Central memory CD8-positive, alpha-beta T cell (primary cell): Measurements from ENCODE around the gene STK24.
"Not testable (repeated sequence)": the region's sequence is repeated elsewhere in the genome, so short reads cannot be mapped to it uniquely, and the experiment has no call there.

Source experiments
- ATAC-seq: fragments of 150-1000 bp; cut with Tn5 transposase; replicated peaks from 2 replicates; pipeline ENCODE4 v1.10.0; 2022; ENCODE audit warnings: mild to moderate bottlenecking, moderate FRiP score, moderate number of reproducible peaks; ENCODE audit not compliant: poor library complexity, severe bottlenecking; ENCODE audit errors: extremely low read depth
- DNase-seq, 2 donors: peaks; one replicate each; pipeline ENCODE4 v3.0.0; 2021; ENCODE audit warnings: low spot score in 2 of 2
- H3K27ac Mint-ChIP-seq: one replicate; pipeline ENCODE4 v1.8.0; 2022; ENCODE audit warnings: low read depth, mild to moderate bottlenecking, moderate library complexity, mixed read lengths
- H3K27me3 Mint-ChIP-seq: one replicate; pipeline ENCODE4 v1.8.0; 2022; ENCODE audit warnings: mixed read lengths
- H3K36me3 Mint-ChIP-seq: one replicate; pipeline ENCODE4 v1.8.0; 2022; ENCODE audit warnings: mild to moderate bottlenecking, moderate library complexity, mixed read lengths; ENCODE audit not compliant: insufficient read depth
- H3K4me1 Mint-ChIP-seq: one replicate; pipeline ENCODE4 v1.8.0; 2022; ENCODE audit warnings: mixed read lengths
- H3K4me3 Mint-ChIP-seq: one replicate; pipeline ENCODE4 v1.8.0; 2022; ENCODE audit warnings: mild to moderate bottlenecking, moderate library complexity, mixed read lengths
- H3K9me3 Mint-ChIP-seq: one replicate; pipeline ENCODE4 v1.8.0; 2022; ENCODE audit warnings: mixed read lengths

Gene STK24

GRCh38 chr13:98577836-98578285 lies 954 bp upstream of the STK24 start:
- Mint-ChIP-seq H3K36me3 (peaks cover 5% of the 10 kb centered on the region), H3K4me1 (peaks cover 29% of the 10 kb centered on the region), H3K4me3 (peak overlapping the region; percentile 67), H3K27ac (peak overlapping the region; percentile 73), H3K27me3 (no peaks in the 10 kb centered on the region), H3K9me3 (no peaks in the 10 kb centered on the region)
- DNase-seq (no peak), ATAC-seq (no peak)

GRCh38 chr13:98576200-98576945 lies 534 bp downstream of the STK24 start:
- Mint-ChIP-seq H3K27ac (peak overlapping the region; percentile 89), H3K4me1 (peaks cover 44% of the 10 kb centered on the region), H3K9me3 (no peaks in the 10 kb centered on the region), H3K4me3 (peak overlapping the region; percentile 85), H3K27me3 (no peaks in the 10 kb centered on the region), H3K36me3 (peaks cover 9% of the 10 kb centered on the region)
- ATAC-seq (peak; percentile 31), DNase-seq (no peak)

- H3K4me3 Mint-ChIP-seq: peak overlapping the region; percentile 85
Measured at GRCh38 chr13:98575904-98576199, 1.1 kb downstream of the STK24 start.

GRCh38 chr13:98575009-98575903 lies 1.7 kb downstream of the STK24 start:
- Mint-ChIP-seq H3K27ac (peak overlapping the region; percentile 89), H3K36me3 (peaks cover 11% of the 10 kb centered on the region), H3K4me3 (peak overlapping the region; percentile 85), H3K9me3 (no peaks in the 10 kb centered on the region), H3K4me1 (peaks cover 51% of the 10 kb centered on the region), H3K27me3 (no peaks in the 10 kb centered on the region)
- DNase-seq: no peak
- ATAC-seq: no peak

More at GRCh38 chr13:98575904-98576199, 1.1 kb downstream of the STK24 start:
- Mint-ChIP-seq H3K36me3 (peaks cover 11% of the 10 kb centered on the region), H3K9me3 (no peaks in the 10 kb centered on the region), H3K27me3 (no peaks in the 10 kb centered on the region), H3K4me1 (peaks cover 49% of the 10 kb centered on the region), H3K27ac (peak overlapping the region; percentile 89)
- DNase-seq (no peak), ATAC-seq (no peak)

- Mint-ChIP-seq H3K36me3 (peaks cover 11% of the 10 kb centered on the region), H3K9me3 (no peaks in the 10 kb centered on the region), H3K27ac (peak overlapping the region; percentile 94), H3K27me3 (no peaks in the 10 kb centered on the region), H3K4me1 (peaks cover 74% of the 10 kb centered on the region), H3K4me3 (peak overlapping the region; percentile 86)
- ATAC-seq (no peak), DNase-seq (no peak)
Measured at GRCh38 chr13:98571955-98572662, 4.8 kb downstream of the STK24 start.

GRCh38 chr13:98570929-98571372 lies 6.0 kb downstream of the STK24 start:
- H3K4me1 Mint-ChIP-seq: peaks cover 84% of the 10 kb centered on the region
- peak overlapping the region; percentile 94 for H3K27ac Mint-ChIP-seq
- no peaks in the 10 kb centered on the region for H3K9me3 Mint-ChIP-seq
- no peak for DNase-seq
- peak; percentile 72 for ATAC-seq
- peaks cover 11% of the 10 kb centered on the region for H3K36me3 Mint-ChIP-seq
- H3K27me3 Mint-ChIP-seq: no peaks in the 10 kb centered on the region
- H3K4me3 Mint-ChIP-seq: peak overlapping the region; percentile 86

GRCh38 chr13:98569494-98570367 lies 7.2 kb downstream of the STK24 start:
- H3K9me3 Mint-ChIP-seq, DNase-seq, ATAC-seq, H3K36me3 Mint-ChIP-seq, H3K27me3 Mint-ChIP-seq: not testable (repeated sequence)
- Mint-ChIP-seq H3K4me3 (peak overlapping the region; percentile 86), H3K27ac (peak overlapping the region; percentile 94), H3K4me1 (peaks cover 76% of the 10 kb centered on the region)

- ATAC-seq (no peak), DNase-seq (no peak)
- peaks cover 5% of the 10 kb centered on the region for H3K36me3 Mint-ChIP-seq
- H3K4me3 Mint-ChIP-seq: peak overlapping the region; percentile 86
- H3K9me3 Mint-ChIP-seq: no peaks in the 10 kb centered on the region
- peaks cover 75% of the 10 kb centered on the region for H3K4me1 Mint-ChIP-seq
- no peak overlapping the region for H3K27ac Mint-ChIP-seq
- no peaks in the 10 kb centered on the region for H3K27me3 Mint-ChIP-seq
Measured at GRCh38 chr13:98568918-98569317, 8.0 kb downstream of the STK24 start.

GRCh38 chr13:98567140-98567539 lies 9.8 kb downstream of the STK24 start:
- H3K4me1 Mint-ChIP-seq: peaks cover 76% of the 10 kb centered on the region
- ATAC-seq (no peak), DNase-seq (no peak)
- H3K27me3 Mint-ChIP-seq: no peaks in the 10 kb centered on the region
- H3K4me3 Mint-ChIP-seq: peak overlapping the region; percentile 53
- peak overlapping the region; percentile 72 for H3K27ac Mint-ChIP-seq
- peaks cover 4% of the 10 kb centered on the region for H3K36me3 Mint-ChIP-seq
- H3K9me3 Mint-ChIP-seq: no peaks in the 10 kb centered on the region

GRCh38 chr13:98565726-98566565 lies 11.0 kb downstream of the STK24 start:
- Mint-ChIP-seq H3K4me1 (peaks cover 74% of the 10 kb centered on the region), H3K36me3 (peaks cover 6% of the 10 kb centered on the region), H3K27ac (peak overlapping the region; percentile 74), H3K27me3 (no peaks in the 10 kb centered on the region), H3K4me3 (peak overlapping the region; percentile 18), H3K9me3 (no peaks in the 10 kb centered on the region)
- DNase-seq (no peak), ATAC-seq (no peak)

- H3K4me1 Mint-ChIP-seq: peaks cover 79% of the 10 kb centered on the region
- peaks cover 13% of the 10 kb centered on the region for H3K36me3 Mint-ChIP-seq
- no peaks in the 10 kb centered on the region for H3K9me3 Mint-ChIP-seq
- no peaks in the 10 kb centered on the region for H3K27me3 Mint-ChIP-seq
- ATAC-seq (no peak), DNase-seq (no peak)
- H3K4me3 Mint-ChIP-seq: peak overlapping the region; percentile 85
- peak overlapping the region; percentile 95 for H3K27ac Mint-ChIP-seq
Measured at GRCh38 chr13:98564204-98564603, 12.7 kb downstream of the STK24 start.
